Vagina (tissue), 2 donors: ENCODE data around the gene BLOC1S2. TPM values are rescaled to one million over a fixed set of nuclear protein-coding genes. Genes with fewer than 3 reads are reported as not detected.

Source experiments
- DNase-seq, 2 donors: peaks; one replicate each; pipeline ENCODE4 v3.0.0-alpha.2; 2017; ENCODE audit errors: extremely low spot score in 2 of 2
- H3K27ac ChIP-seq: fragments of 200-600 bp; sonication (generic); one replicate; pipeline ENCODE4 v1.5.1; 2019
- H3K27me3 ChIP-seq: fragments of 200-600 bp; sonication (generic); one replicate; pipeline ENCODE4 v1.5.1; 2019
- H3K36me3 ChIP-seq, 2 donors: fragments of 200-600 bp; sonication (generic); one replicate each; pipeline ENCODE4 v1.5.1; 2017 to 2019
- H3K4me1 ChIP-seq: fragments of 200-600 bp; sonication (generic); one replicate; pipeline ENCODE4 v1.5.1; 2019
- H3K4me3 ChIP-seq, 2 donors: fragments of 200-600 bp; sonication (generic); 1 replicate in 1 of 2; 2 replicates in 1 of 2; pipeline ENCODE4 v1.5.1; 2016 to 2019
- H3K9me3 ChIP-seq: fragments of 200-600 bp; sonication (generic); one replicate; pipeline ENCODE4 v1.5.1; 2019
- POLR2A ChIP-seq, 2 donors: fragments of 450-650 bp; IDR thresholded peaks; one replicate each; pipeline ENCODE4 v1.6.1; 2017; ENCODE audit warnings: antibody characterized with exemption in 2 of 2, mild to moderate bottlenecking in 2 of 2, moderate library complexity in 2 of 2
- POLR2AphosphoS5 ChIP-seq, 2 donors: sonication (generic); formaldehyde crosslinking; IDR thresholded peaks; one replicate each; pipeline ENCODE4 v1.9.0; 2017; ENCODE audit warnings: antibody characterized with exemption in 2 of 2, mild to moderate bottlenecking in 2 of 2, low read depth in 1 of 2; ENCODE audit not compliant: insufficient read depth in 1 of 2
- intact Hi-C: fragments of 100-400 bp; cut with DNase I; formaldehyde crosslinking; loops from one replicate; pipeline ENCODE4 v1.15.1; 2023
- small RNA-seq: library from RNA; depleted of rRNA; stranded (forward); fragments of <200 nt; gene quantifications from one replicate; pipeline ENCODE3, GENCODE V24; 2016
- total RNA-seq: library from RNA; depleted of rRNA; stranded (reverse); fragments of >200 nt; gene quantifications from one replicate; pipeline ENCODE4 v1.2.3, GENCODE V29; 2016
- TF ChIP-seq, protein P1 (sequence below), 3 experiments: fragments of 450-650 bp in 2 of 3; fragments of 200-600 bp in 1 of 3; sonication (generic) in 1 of 3; IDR thresholded peaks; one replicate each; pipeline ENCODE4 v1.5.1; 2017 to 2019; ENCODE audit warnings: antibody characterized with exemption in 3 of 3, mild to moderate bottlenecking in 2 of 3, moderate library complexity in 2 of 3

Gene BLOC1S2
- total RNA-seq, 1 donor from 2014 or later = 10.1 TPM

- intact Hi-C loops = no loop called here
- TF ChIP-seq POLR2A (IDR thresholded peaks at IDR 0.05) = no peak
- TF ChIP-seq POLR2AphosphoS5 (IDR thresholded peaks at IDR 0.05; ENCODE audit: insufficient read depth in 1 of 2, low read depth in 1 of 2) = no peak
- TF ChIP-seq, protein P1, sequence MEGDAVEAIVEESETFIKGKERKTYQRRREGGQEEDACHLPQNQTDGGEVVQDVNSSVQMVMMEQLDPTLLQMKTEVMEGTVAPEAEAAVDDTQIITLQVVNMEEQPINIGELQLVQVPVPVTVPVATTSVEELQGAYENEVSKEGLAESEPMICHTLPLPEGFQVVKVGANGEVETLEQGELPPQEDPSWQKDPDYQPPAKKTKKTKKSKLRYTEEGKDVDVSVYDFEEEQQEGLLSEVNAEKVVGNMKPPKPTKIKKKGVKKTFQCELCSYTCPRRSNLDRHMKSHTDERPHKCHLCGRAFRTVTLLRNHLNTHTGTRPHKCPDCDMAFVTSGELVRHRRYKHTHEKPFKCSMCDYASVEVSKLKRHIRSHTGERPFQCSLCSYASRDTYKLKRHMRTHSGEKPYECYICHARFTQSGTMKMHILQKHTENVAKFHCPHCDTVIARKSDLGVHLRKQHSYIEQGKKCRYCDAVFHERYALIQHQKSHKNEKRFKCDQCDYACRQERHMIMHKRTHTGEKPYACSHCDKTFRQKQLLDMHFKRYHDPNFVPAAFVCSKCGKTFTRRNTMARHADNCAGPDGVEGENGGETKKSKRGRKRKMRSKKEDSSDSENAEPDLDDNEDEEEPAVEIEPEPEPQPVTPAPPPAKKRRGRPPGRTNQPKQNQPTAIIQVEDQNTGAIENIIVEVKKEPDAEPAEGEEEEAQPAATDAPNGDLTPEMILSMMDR (IDR thresholded peaks at IDR 0.05) = no peak
- peaks cover 0 to 35% of the 10 kb centered on the region in 2 donors for H3K36me3 ChIP-seq
These were observed 54.4 kb downstream of the BLOC1S2 start for GRCh38 chr10:100232101-100232500.

GRCh38 chr10:100229819-100230422 is 56.6 kb downstream of the BLOC1S2 start:
- H3K36me3 ChIP-seq = peaks cover 6 to 21% of the 10 kb centered on the region in 2 donors
- H3K27me3 ChIP-seq = no peaks in the 10 kb centered on the region
- peak overlapping the region; percentile 83 to 90 for H3K4me3 ChIP-seq
- DNase-seq = no peak
- H3K4me1 ChIP-seq = peaks cover 16% of the 10 kb centered on the region
- TF ChIP-seq POLR2A (IDR thresholded peaks at IDR 0.05) (no peak), POLR2AphosphoS5 (IDR thresholded peaks at IDR 0.05; ENCODE audit: insufficient read depth in 1 of 2, low read depth in 1 of 2) (no peak)
- TF ChIP-seq, protein P1 (IDR thresholded peaks at IDR 0.05) = no peak
- H3K27ac ChIP-seq = peak overlapping the region; percentile 47
- H3K9me3 ChIP-seq = no peaks in the 10 kb centered on the region
- intact Hi-C loops = no loop called here

More at GRCh38 chr10:100232101-100232500, 54.4 kb downstream of the BLOC1S2 start:
- no peaks in the 10 kb centered on the region for H3K27me3 ChIP-seq
- peaks cover 16% of the 10 kb centered on the region for H3K4me1 ChIP-seq
- no peak for DNase-seq
- H3K4me3 ChIP-seq = no peak overlapping the region
- H3K9me3 ChIP-seq = no peaks in the 10 kb centered on the region
- no peak overlapping the region for H3K27ac ChIP-seq

DNA sequence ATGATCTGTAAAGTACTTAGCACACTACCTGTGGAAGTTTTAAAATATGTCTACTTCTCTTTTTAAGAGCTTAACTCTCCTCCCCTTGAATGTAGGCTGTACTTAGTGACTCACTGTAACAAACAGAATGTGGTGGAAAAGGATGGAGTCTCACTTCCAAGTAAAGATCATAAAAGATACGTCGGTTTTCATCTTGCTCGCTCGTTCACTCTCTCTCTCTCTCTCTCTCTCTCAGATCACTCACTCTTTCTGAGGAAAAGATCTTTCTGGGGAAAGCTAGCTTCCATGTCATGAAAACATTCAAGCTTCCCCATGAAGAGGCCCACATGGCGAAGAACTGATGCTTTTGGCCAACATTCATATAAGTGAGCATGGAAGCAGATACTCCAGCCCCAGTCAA is 62.6 kb downstream of the BLOC1S2 start:
- TF ChIP-seq, protein P1 (IDR thresholded peaks at IDR 0.05) = no peak
- TF ChIP-seq POLR2A (IDR thresholded peaks at IDR 0.05) = no peak
- no peak for TF ChIP-seq POLR2AphosphoS5 (IDR thresholded peaks at IDR 0.05; ENCODE audit: insufficient read depth in 1 of 2, low read depth in 1 of 2)
- Histone ChIP-seq H3K27me3 (no peaks in the 10 kb centered on the region), H3K27ac (no peak overlapping the region), H3K36me3 (peaks cover 6 to 42% of the 10 kb centered on the region in 2 donors), H3K4me3 (no peak overlapping the region), H3K4me1 (peaks cover 14% of the 10 kb centered on the region), H3K9me3 (no peaks in the 10 kb centered on the region)
- no peak for DNase-seq
- intact Hi-C loops = no loop called here

Small RNA genes lying within 50 kb of the gene (small RNA-seq; reads per million reads assigned to genes)
- gene RNU6-422P (not detected), gene SNORA12 (31.5 reads per million, percentile 96 among the genes with 10 or more reads in this experiment)

Other genes starting within 250 kb of the BLOC1S2 start
- not detected for gene CPN1, start 204.8 kb downstream of the BLOC1S2 start, total RNA-seq
- 25.5 TPM for gene ERLIN1, start 100.7 kb downstream of the BLOC1S2 start, total RNA-seq
- gene CHUK, start 57.1 kb downstream of the BLOC1S2 start, total RNA-seq = 19.4 TPM
- gene CWF19L1, start 19.0 kb downstream of the BLOC1S2 start, total RNA-seq = 13.3 TPM
- not detected for gene PKD2L1, start 43.5 kb upstream of the BLOC1S2 start, total RNA-seq
- gene SCD, start 60.6 kb upstream of the BLOC1S2 start, total RNA-seq = 42.7 TPM
- gene WNT8B, start 176.3 kb upstream of the BLOC1S2 start, total RNA-seq = not detected
- gene SEC31B, start 233.2 kb upstream of the BLOC1S2 start, total RNA-seq = 6.4 TPM
- 143 TPM for gene NDUFB8, start 243.2 kb upstream of the BLOC1S2 start, total RNA-seq
- 16.9 TPM for gene HIF1AN, start 249.3 kb upstream of the BLOC1S2 start, total RNA-seq